DOHH2 (cell line): Measurements from ENCODE around the gene DDIAS.
"Not testable (repeated sequence)": the region's sequence is repeated elsewhere in the genome, so short reads cannot be mapped to it uniquely, and the experiment has no call there.

Experiments used
- H3F3A ChIP-seq: fragments of 200-600 bp; sonication (generic), shearing (Covaris generic); 2 replicates; pipeline ENCODE4 v1.6.0; 2016; ENCODE audit warnings: antibody characterized with exemption, mild to moderate bottlenecking; ENCODE audit not compliant: control insufficient read depth, insufficient read depth
- H3K27ac ChIP-seq: fragments of 200-600 bp; sonication (generic); 2 replicates; pipeline ENCODE4 v1.5.1; 2014; ENCODE audit warnings: low read depth, mild to moderate bottlenecking, low read length, moderate library complexity
- H3K27me3 ChIP-seq: fragments of 200-600 bp; sonication (generic); 2 replicates; pipeline ENCODE4 v1.6.1; 2014; ENCODE audit warnings: mild to moderate bottlenecking, low read length, mixed read lengths; ENCODE audit not compliant: control insufficient read depth
- H3K36me3 ChIP-seq: fragments of 200-600 bp; sonication (generic); 2 replicates; pipeline ENCODE4 v1.6.1; 2014; ENCODE audit warnings: mild to moderate bottlenecking, low read length, moderate library complexity, mixed read lengths; ENCODE audit not compliant: control insufficient read depth
- H3K4me1 ChIP-seq: fragments of 200-600 bp; sonication (generic); 2 replicates; pipeline ENCODE4 v1.6.1; 2014; ENCODE audit warnings: mild to moderate bottlenecking, low read length, mixed read lengths; ENCODE audit not compliant: control insufficient read depth
- H3K4me2 ChIP-seq: fragments of 200-600 bp; sonication (generic); 2 replicates; pipeline ENCODE4 v1.6.0; 2014; ENCODE audit warnings: mild to moderate bottlenecking, low read length, moderate library complexity
- H3K4me3 ChIP-seq: fragments of 200-600 bp; sonication (generic); 2 replicates; pipeline ENCODE4 v1.5.1; 2014; ENCODE audit warnings: mild to moderate bottlenecking, low read length, mixed read lengths
- H3K79me2 ChIP-seq: fragments of 200-600 bp; sonication (generic); 2 replicates; pipeline ENCODE4 v1.6.1; 2014; ENCODE audit warnings: mild to moderate bottlenecking, low read length, mixed read lengths; ENCODE audit not compliant: control insufficient read depth
- H3K9me2 ChIP-seq: fragments of 200-600 bp; sonication (generic); replicated peaks from 2 replicates; pipeline ENCODE4 v1.6.1; 2014; ENCODE audit warnings: mild to moderate bottlenecking, low read length, mixed read lengths; ENCODE audit not compliant: control insufficient read depth
- H3K9me3 ChIP-seq: fragments of 200-600 bp; sonication (generic); 2 replicates; pipeline ENCODE4 v1.6.1; 2014; ENCODE audit warnings: antibody characterized with exemption, low read length, mixed read lengths; ENCODE audit not compliant: control insufficient read depth, insufficient read depth
- H4K20me1 ChIP-seq: fragments of 200-600 bp; sonication (generic); 2 replicates; pipeline ENCODE4 v1.6.0; 2014; ENCODE audit warnings: low read depth, mild to moderate bottlenecking, antibody characterized with exemption, low read length, moderate library complexity; ENCODE audit not compliant: control insufficient read depth, insufficient read depth
- EZH2phosphoT487 ChIP-seq: fragments of 200-600 bp; sonication (generic); IDR thresholded peaks from 2 replicates; pipeline ENCODE4 v1.6.1; 2017; ENCODE audit warnings: borderline replicate concordance, mild to moderate bottlenecking, antibody characterized with exemption, low read length, moderate library complexity, mixed read lengths
- TF ChIP-seq, protein P1 (sequence below): fragments of 200-600 bp; sonication (generic); IDR thresholded peaks from one replicate; pipeline ENCODE4 v1.5.1; 2014; ENCODE audit warnings: antibody characterized with exemption, mild to moderate bottlenecking, low read depth, low read length; ENCODE audit not compliant: poor library complexity, severe bottlenecking

The DDIAS gene

DNA sequence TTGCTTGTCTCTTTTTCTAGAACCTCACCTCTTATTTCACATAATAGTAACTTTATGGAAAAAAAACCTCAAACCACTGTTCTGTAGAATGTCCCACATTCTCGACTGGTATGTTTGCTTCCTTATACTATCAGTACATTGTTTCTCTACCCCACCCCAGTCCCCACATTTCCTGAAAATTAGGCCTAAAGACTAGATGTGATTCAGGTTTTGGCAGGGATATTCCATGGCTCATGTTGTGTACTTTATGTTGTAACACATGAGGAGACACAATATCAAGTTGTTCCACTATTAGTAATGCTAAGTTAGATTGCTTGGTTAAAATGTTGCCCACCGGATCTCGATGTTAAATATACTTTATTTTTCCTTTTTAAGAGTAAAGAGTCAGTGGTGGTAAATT lies 34.7 kb downstream of the DDIAS start:
- Histone ChIP-seq H3K27ac (no peak overlapping the region), H3F3A (no peaks in the 10 kb centered on the region), H3K27me3 (no peaks in the 10 kb centered on the region), H3K4me1 (peaks cover 18% of the 10 kb centered on the region), H3K9me3 (no peaks in the 10 kb centered on the region), H3K36me3 (peaks cover 33% of the 10 kb centered on the region), H4K20me1 (no peaks in the 10 kb centered on the region), H3K4me3 (no peak overlapping the region), H3K4me2 (no peak overlapping the region), H3K79me2 (peaks cover 3% of the 10 kb centered on the region), H3K9me2 (no peaks in the 10 kb centered on the region)
- TF ChIP-seq, protein P1, sequence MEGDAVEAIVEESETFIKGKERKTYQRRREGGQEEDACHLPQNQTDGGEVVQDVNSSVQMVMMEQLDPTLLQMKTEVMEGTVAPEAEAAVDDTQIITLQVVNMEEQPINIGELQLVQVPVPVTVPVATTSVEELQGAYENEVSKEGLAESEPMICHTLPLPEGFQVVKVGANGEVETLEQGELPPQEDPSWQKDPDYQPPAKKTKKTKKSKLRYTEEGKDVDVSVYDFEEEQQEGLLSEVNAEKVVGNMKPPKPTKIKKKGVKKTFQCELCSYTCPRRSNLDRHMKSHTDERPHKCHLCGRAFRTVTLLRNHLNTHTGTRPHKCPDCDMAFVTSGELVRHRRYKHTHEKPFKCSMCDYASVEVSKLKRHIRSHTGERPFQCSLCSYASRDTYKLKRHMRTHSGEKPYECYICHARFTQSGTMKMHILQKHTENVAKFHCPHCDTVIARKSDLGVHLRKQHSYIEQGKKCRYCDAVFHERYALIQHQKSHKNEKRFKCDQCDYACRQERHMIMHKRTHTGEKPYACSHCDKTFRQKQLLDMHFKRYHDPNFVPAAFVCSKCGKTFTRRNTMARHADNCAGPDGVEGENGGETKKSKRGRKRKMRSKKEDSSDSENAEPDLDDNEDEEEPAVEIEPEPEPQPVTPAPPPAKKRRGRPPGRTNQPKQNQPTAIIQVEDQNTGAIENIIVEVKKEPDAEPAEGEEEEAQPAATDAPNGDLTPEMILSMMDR = no peak
- TF ChIP-seq EZH2phosphoT487 = no peak

DNA sequence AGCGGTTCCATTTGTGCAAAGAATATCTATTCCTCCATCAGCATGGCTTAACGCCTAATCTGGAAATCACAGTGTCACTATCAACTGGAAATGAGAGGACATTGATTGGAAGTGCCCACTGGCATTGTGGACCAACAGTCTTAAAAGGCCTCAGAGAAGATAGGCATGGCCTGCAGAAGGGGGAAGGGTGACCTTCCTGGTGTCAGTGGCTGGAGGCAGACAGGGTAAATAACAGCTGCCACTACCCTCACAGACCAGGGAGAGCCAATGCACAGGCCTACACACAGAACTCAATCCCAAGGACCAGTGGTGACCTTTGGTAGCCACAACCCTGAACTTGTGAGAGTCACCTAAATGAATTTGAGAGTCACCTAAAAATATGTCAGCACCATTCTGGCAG lies 36.0 kb downstream of the DDIAS start:
- Histone ChIP-seq H3K9me3 (no peaks in the 10 kb centered on the region), H3F3A (no peaks in the 10 kb centered on the region), H3K4me1 (peaks cover 5% of the 10 kb centered on the region), H3K27me3 (no peaks in the 10 kb centered on the region), H4K20me1 (no peaks in the 10 kb centered on the region), H3K36me3 (peaks cover 21% of the 10 kb centered on the region), H3K79me2 (no peaks in the 10 kb centered on the region), H3K4me3 (no peak overlapping the region), H3K9me2 (no peaks in the 10 kb centered on the region), H3K4me2 (no peak overlapping the region), H3K27ac (no peak overlapping the region)
- TF ChIP-seq, protein P1 = no peak
- no peak for TF ChIP-seq EZH2phosphoT487

DNA sequence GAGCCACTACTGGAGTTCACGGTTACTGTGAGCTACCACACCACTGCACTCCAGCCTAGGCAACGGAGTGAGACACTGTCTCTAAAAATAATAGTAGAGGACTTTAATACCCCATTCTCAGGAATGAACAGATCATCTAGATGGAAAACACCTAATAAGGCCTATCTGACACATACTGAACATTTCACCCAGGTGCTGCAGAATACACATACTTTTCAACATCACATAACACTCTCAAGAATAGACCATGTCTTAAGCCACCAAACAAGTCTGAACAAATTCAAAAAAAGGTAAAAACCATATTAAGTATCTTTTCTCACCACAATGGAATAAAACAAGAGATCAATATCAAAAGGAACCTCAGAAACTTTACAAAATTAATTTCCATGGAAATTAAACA lies 37.9 kb downstream of the DDIAS start:
- no peaks in the 10 kb centered on the region for H3K9me3 ChIP-seq
- no peak overlapping the region for H3K4me3 ChIP-seq
- no peaks in the 10 kb centered on the region for H4K20me1 ChIP-seq
- H3K4me2 ChIP-seq = no peak overlapping the region
- H3K36me3 ChIP-seq = peaks cover 5% of the 10 kb centered on the region
- H3K79me2 ChIP-seq = no peaks in the 10 kb centered on the region
- H3F3A ChIP-seq = no peaks in the 10 kb centered on the region
- no peaks in the 10 kb centered on the region for H3K9me2 ChIP-seq
- no peak overlapping the region for H3K27ac ChIP-seq
- no peaks in the 10 kb centered on the region for H3K4me1 ChIP-seq
- TF ChIP-seq, protein P1 = no peak
- TF ChIP-seq EZH2phosphoT487 = no peak
- H3K27me3 ChIP-seq = no peaks in the 10 kb centered on the region

DNA sequence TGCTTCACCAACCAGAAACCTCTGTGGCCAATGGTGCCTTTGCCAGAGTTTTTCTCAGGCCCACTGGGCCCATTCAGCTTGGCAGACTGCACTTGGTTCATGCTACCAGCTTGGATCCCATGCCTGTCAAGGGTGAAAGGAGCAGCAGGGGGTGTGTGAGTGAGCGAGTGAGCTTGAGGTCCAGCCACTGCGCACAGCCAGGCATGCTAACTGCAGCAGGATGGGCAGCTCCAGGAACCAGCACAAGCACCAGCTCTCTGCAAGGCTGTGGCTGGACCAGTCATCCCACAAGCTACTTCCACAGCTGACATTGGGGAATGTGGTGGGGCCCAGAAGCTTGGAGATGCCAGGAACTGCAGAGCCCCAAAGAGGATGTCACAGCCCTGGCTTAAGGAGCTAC lies 40.8 kb downstream of the DDIAS start:
- Histone ChIP-seq H3K9me2 (no peaks in the 10 kb centered on the region), H3K4me1 (peaks cover 19% of the 10 kb centered on the region), H3K4me2 (no peak overlapping the region), H3K27ac (no peak overlapping the region), H3K4me3 (no peak overlapping the region), H3K27me3 (no peaks in the 10 kb centered on the region), H4K20me1 (no peaks in the 10 kb centered on the region), H3K79me2 (no peaks in the 10 kb centered on the region), H3K36me3 (no peaks in the 10 kb centered on the region), H3F3A (no peaks in the 10 kb centered on the region), H3K9me3 (no peaks in the 10 kb centered on the region)
- TF ChIP-seq, protein P1 = no peak
- no peak for TF ChIP-seq EZH2phosphoT487

DNA sequence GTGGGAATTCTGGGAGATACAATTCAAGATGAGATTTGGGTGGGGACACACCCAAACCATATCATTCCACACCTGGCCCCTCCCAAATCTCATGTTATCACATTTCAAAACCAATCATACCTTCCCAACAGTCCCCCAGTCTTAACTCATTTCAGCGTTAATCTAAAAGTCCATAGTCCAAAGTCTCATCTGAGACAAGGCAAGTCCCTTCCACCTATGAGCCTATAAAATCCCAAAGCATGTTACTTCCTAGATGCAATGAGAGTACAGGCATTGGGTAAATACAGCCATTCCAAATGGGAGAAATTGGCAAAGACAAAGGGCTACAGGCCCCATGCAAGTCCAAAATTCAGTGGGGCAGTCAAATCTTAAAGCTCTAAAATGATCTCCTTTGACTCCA lies 41.9 kb downstream of the DDIAS start:
- peaks cover 28% of the 10 kb centered on the region for H3K4me1 ChIP-seq
- not testable (repeated sequence) for H3K27me3 ChIP-seq, H3K9me3 ChIP-seq, H3K36me3 ChIP-seq, H3K4me3 ChIP-seq, H3K27ac ChIP-seq, H3K79me2 ChIP-seq, H3K4me2 ChIP-seq, H3K9me2 ChIP-seq, H4K20me1 ChIP-seq, H3F3A ChIP-seq
